ENCODE results near the gene SUZ12.
"Not testable (repeated sequence)": the region's sequence is repeated elsewhere in the genome, so short reads cannot be mapped to it uniquely, and the experiment has no call there.

SUZ12 gene

DNA sequence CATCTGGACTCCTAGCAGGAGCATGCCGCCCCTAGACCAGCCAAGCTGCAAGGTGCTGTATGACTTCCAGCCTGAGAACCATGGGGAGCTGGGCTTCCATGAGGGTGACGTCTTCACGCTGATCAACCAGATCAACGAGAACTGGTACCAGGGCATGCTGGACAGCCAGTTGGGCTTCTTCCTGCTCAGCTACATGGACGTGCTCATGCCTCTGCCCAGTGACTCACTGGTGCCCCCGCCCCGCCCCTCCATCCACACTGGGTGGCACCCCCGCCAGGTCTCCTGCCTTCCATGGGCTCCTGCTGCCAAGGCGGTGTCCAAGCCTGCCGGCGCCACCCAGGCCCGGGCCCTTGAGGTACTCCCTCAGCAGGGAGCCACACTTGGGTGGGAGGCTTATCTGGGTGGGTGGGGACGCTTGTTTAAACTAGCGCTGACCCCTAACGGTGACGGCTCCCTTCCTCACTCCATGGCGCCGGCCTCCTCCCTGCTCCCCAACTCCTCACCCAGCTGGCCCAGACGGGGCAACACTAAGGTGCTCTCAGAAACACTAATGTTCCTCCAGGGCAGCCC, 104.6 kb downstream of the SUZ12 start:
- not testable (repeated sequence) for DNase-seq (ENCODE audit: low spot score)

DNA sequence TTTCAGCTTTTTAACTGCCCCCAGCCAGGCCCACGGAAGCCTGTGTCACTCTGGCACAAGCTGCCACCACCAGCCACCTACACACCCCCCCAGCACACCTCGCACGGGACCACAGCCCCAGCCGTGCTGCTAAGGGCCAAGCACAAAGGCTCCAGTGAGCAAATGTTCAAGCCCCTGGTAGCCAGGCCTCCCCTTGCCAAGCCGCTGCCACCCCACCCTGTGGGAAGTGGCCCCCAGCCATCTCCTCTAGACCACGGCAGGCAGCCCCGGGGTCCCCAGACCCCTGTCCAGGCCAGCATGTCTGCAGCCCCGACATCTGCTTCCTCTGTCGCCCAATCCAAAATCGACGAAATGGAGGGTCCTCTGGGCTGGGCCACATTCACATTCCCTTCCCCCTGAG, 105.5 kb downstream of the SUZ12 start:
- not testable (repeated sequence) for DNase-seq (ENCODE audit: low spot score)

- not testable (repeated sequence) for DNase-seq (ENCODE audit: low spot score)
Measured at GRCh38 chr17:32045611-32046010, 108.8 kb downstream of the SUZ12 start.

- not testable (repeated sequence) for DNase-seq (ENCODE audit: low spot score)
Measured at GRCh38 chr17:32047663-32048062, 110.9 kb downstream of the SUZ12 start.

Data from D341Med (cell line).